Spleen (tissue), 11 donors: ENCODE results near the gene BCL7C. TPM values are rescaled to one million over a fixed set of nuclear protein-coding genes. Genes with fewer than 3 reads are reported as not detected.

ENCODE experiments used
- microRNA-seq, 3 donors: library from miRNA; unstranded; fragments of <30 nt; microRNA quantifications; one replicate each; pipeline versions ENCODE4 to v1.1.0, GENCODE V29; 2019 to 2020
- polyA plus RNA-seq, 3 donors: library from polyadenylated mRNA; stranded (reverse); fragments of 200-250 nt; gene quantifications; one replicate each; pipeline ENCODE4 v1.2.1, GENCODE V29; 2013
- small RNA-seq, 4 donors: library from RNA; depleted of rRNA; stranded (forward); fragments of <200 nt; gene quantifications; one replicate each; pipeline ENCODE3, GENCODE V24; 2016
- total RNA-seq, 7 donors: library from RNA; depleted of rRNA in 3 of 7; stranded (reverse); fragments of >200 nt in 3 of 7; fragmentation: NEBNext Ultra II Directional in 4 of 7; extraction: Animal tissue kit (Norgen Biotek cat#: 25700) in 4 of 7; gene quantifications; one replicate each; pipeline versions ENCODE4 v1.1.0 to v1.2.1, GENCODE V29; 2016 to 2021
- donor health status: healthy with polysubstance abuse.
- donor health status: DM: no; HTN: no; CAD: no; lungs with moderate emphysema.
- donor health status: DM: no; HTN: no; CAD: no.
- donor health status: Bipolar disorder and iron deficiency.
- donor health status: healthy.
- donor health status: DM: no; HTN: no; CAD: no.
- donor health status: DM: yes; HTN: yes; CAD: no.

BCL7C gene
- total and polyA plus RNA-seq, 10 donors: 15.5 to 38.7 (median 22.9) TPM

Small RNAs within 50 kb of the gene (microRNA-seq; reads per million reads assigned to microRNA genes)
- gene MIR4519 (2.3 to 3.5 (median 2.9) reads per million in 3 donors), gene MIR762 (0 to 1.1 (median 0) reads per million in 3 donors)

Small RNAs within 50 kb of the gene (small RNA-seq; reads per million reads assigned to genes)
- 0 reads per million in 4 donors for gene MIR4519
- gene MIR762: 0 reads per million in 4 donors

Other genes starting within 250 kb of the BCL7C start
- 10 to 100 TPM; 51.2 to 77.8 (median 61.8) TPM for gene PRR14, start 243.1 kb downstream of the BCL7C start, total RNA-seq
- 100 to 1,000 TPM in 2 of 3 donors, 10 to 100 TPM in 1; 68.4 to 178 (median 148) TPM for gene PRR14, start 243.1 kb downstream of the BCL7C start, polyA plus RNA-seq
- 100 to 1,000 TPM in 4 of 7 donors, 10 to 100 TPM in 3; 47.5 to 118 (median 102) TPM for gene FBRS, start 235.6 kb downstream of the BCL7C start, total RNA-seq
- 10 to 100 TPM; 25.8 to 62.7 (median 43.7) TPM for gene FBRS, start 235.6 kb downstream of the BCL7C start, polyA plus RNA-seq
- gene SRCAP, start 194.9 kb downstream of the BCL7C start, total RNA-seq: 10 to 100 TPM; 52.8 to 85.7 (median 72.7) TPM
- gene SRCAP, start 194.9 kb downstream of the BCL7C start, polyA plus RNA-seq: 10 to 100 TPM in 1 of 3 donors, 1 to 10 TPM in 2; 1.2 to 19.0 (median 1.4) TPM
- 10 to 100 TPM; 28.5 to 36.7 (median 34.0) TPM for gene PHKG2, start 145.7 kb downstream of the BCL7C start, total RNA-seq
- 10 to 100 TPM; 30.3 to 51.6 (median 42.8) TPM for gene PHKG2, start 145.7 kb downstream of the BCL7C start, polyA plus RNA-seq
- gene CFAP119, start 132.0 kb downstream of the BCL7C start, total RNA-seq: 1 to 10 TPM; 3.1 to 7.2 (median 4.1) TPM
- gene CFAP119, start 132.0 kb downstream of the BCL7C start, polyA plus RNA-seq: 10 to 100 TPM in 1 of 3 donors, 1 to 10 TPM in 2; 8.2 to 15.5 (median 8.3) TPM
- gene RNF40, start 131.8 kb downstream of the BCL7C start, total RNA-seq: 100 to 1,000 TPM in 2 of 7 donors, 10 to 100 TPM in 5; 65.9 to 111 (median 88.8) TPM
- gene RNF40, start 131.8 kb downstream of the BCL7C start, polyA plus RNA-seq: 10 to 100 TPM; 38.1 to 63.9 (median 50.0) TPM
- gene ZNF629, start 106.9 kb downstream of the BCL7C start, total RNA-seq: 10 to 100 TPM in 5 of 7 donors, 1 to 10 TPM in 2; 7.6 to 13.9 (median 12.5) TPM
- gene ZNF629, start 106.9 kb downstream of the BCL7C start, polyA plus RNA-seq: 1 to 10 TPM; 1.3 to 3.1 (median 1.7) TPM
- 1 to 10 TPM in 5 of 7 donors, under 1 TPM in 1, not detected in 1; 0.68 to 3.3 (median 1.4) TPM for gene CTF1, start 2.5 kb upstream of the BCL7C start, total RNA-seq
- gene CTF1, start 2.5 kb upstream of the BCL7C start, polyA plus RNA-seq: 1 to 10 TPM in 2 of 3 donors, under 1 TPM in 1; 0.61 to 1.3 (median 1.1) TPM
- gene FBXL19, start 29.5 kb upstream of the BCL7C start, total RNA-seq: 10 to 100 TPM; 12.4 to 21.0 (median 17.8) TPM
- 10 to 100 TPM in 1 of 3 donors, 1 to 10 TPM in 2; 4.3 to 24.7 (median 5.5) TPM for gene FBXL19, start 29.5 kb upstream of the BCL7C start, polyA plus RNA-seq
- 10 to 100 TPM; 20.7 to 44.8 (median 29.8) TPM for gene ORAI3, start 55.0 kb upstream of the BCL7C start, total RNA-seq
- gene ORAI3, start 55.0 kb upstream of the BCL7C start, polyA plus RNA-seq: 10 to 100 TPM; 22.2 to 26.2 (median 22.5) TPM
- 10 to 100 TPM; 10.1 to 24.9 (median 19.8) TPM for gene SETD1A, start 63.7 kb upstream of the BCL7C start, total RNA-seq
- 10 to 100 TPM in 1 of 3 donors, 1 to 10 TPM in 2; 4.8 to 15.0 (median 8.8) TPM for gene SETD1A, start 63.7 kb upstream of the BCL7C start, polyA plus RNA-seq
- 10 to 100 TPM; 11.0 to 24.5 (median 18.6) TPM for gene HSD3B7, start 91.1 kb upstream of the BCL7C start, total RNA-seq
- gene HSD3B7, start 91.1 kb upstream of the BCL7C start, polyA plus RNA-seq: 10 to 100 TPM in 1 of 3 donors, 1 to 10 TPM in 2; 5.3 to 19.4 (median 6.7) TPM
- gene STX1B, start 116.6 kb upstream of the BCL7C start, total RNA-seq: 1 to 10 TPM in 5 of 7 donors, under 1 TPM in 2; 0.46 to 4.2 (median 1.8) TPM
- gene STX1B, start 116.6 kb upstream of the BCL7C start, polyA plus RNA-seq: 1 to 10 TPM in 1 of 3 donors, under 1 TPM in 2; 0.29 to 1.2 (median 0.43) TPM
- gene STX4, start 139.5 kb upstream of the BCL7C start, total RNA-seq: 100 to 1,000 TPM in 2 of 7 donors, 10 to 100 TPM in 5; 54.0 to 118 (median 75.7) TPM
- gene STX4, start 139.5 kb upstream of the BCL7C start, polyA plus RNA-seq: 100 to 1,000 TPM in 2 of 3 donors, 10 to 100 TPM in 1; 55.3 to 135 (median 131) TPM
- gene ZNF668, start 180.2 kb upstream of the BCL7C start, total RNA-seq: 10 to 100 TPM in 3 of 7 donors, 1 to 10 TPM in 4; 8.9 to 12.5 (median 9.2) TPM
- 1 to 10 TPM; 6.2 to 9.8 (median 6.4) TPM for gene ZNF668, start 180.2 kb upstream of the BCL7C start, polyA plus RNA-seq
- 10 to 100 TPM; 20.2 to 28.4 (median 25.6) TPM for gene ZNF646, start 180.3 kb upstream of the BCL7C start, total RNA-seq
- 10 to 100 TPM in 1 of 3 donors, 1 to 10 TPM in 2; 3.2 to 11.8 (median 3.3) TPM for gene ZNF646, start 180.3 kb upstream of the BCL7C start, polyA plus RNA-seq
- gene PRSS53, start 194.9 kb upstream of the BCL7C start, total RNA-seq: 1 to 10 TPM; 2.3 to 6.0 (median 2.8) TPM
- gene PRSS53, start 194.9 kb upstream of the BCL7C start, polyA plus RNA-seq: 1 to 10 TPM; 1.6 to 2.6 (median 1.9) TPM
- gene VKORC1, start 200.7 kb upstream of the BCL7C start, total RNA-seq: 10 to 100 TPM; 33.4 to 74.2 (median 48.2) TPM
- 10 to 100 TPM; 23.5 to 56.6 (median 55.1) TPM for gene VKORC1, start 200.7 kb upstream of the BCL7C start, polyA plus RNA-seq
- gene BCKDK, start 214.3 kb upstream of the BCL7C start, total RNA-seq: 10 to 100 TPM; 36.9 to 55.7 (median 40.2) TPM
- 10 to 100 TPM; 15.0 to 27.5 (median 17.4) TPM for gene BCKDK, start 214.3 kb upstream of the BCL7C start, polyA plus RNA-seq
- 10 to 100 TPM; 63.2 to 94.8 (median 85.2) TPM for gene KAT8, start 223.6 kb upstream of the BCL7C start, total RNA-seq
- gene KAT8, start 223.6 kb upstream of the BCL7C start, polyA plus RNA-seq: 10 to 100 TPM; 48.7 to 63.6 (median 56.5) TPM
- gene PRSS8, start 241.7 kb upstream of the BCL7C start, total RNA-seq: not detected
- gene PRSS8, start 241.7 kb upstream of the BCL7C start, polyA plus RNA-seq: under 1 TPM; 0.07 to 0.19 (median 0.15) TPM